K562 (cell line): ENCODE data around the gene CCSER2.

Source experiments
- CTCF ChIP-seq, 3 experiments: IDR thresholded peaks in 2 of 3; conservative IDR thresholded peaks in 1 of 3; 2 replicates each; pipeline ENCODE4 v1.5.1; 2011 to 2012; ENCODE audit warnings: low read length in 3 of 3, mild to moderate bottlenecking in 3 of 3, control low read depth in 2 of 3, improper control_type of control experiment in 1 of 3, inconsistent platforms in 1 of 3, low read depth in 1 of 3, mixed read lengths in 1 of 3, moderate library complexity in 1 of 3; ENCODE audit not compliant: insufficient read depth in 2 of 3
- KDM1A ChIP-seq, 2 experiments: fragments of 450-650 bp; IDR thresholded peaks; 2 replicates each; pipeline ENCODE4 v1.6.1; 2016; ENCODE audit warnings: mild to moderate bottlenecking in 2 of 2
- NBN ChIP-seq: fragments of 450-650 bp; IDR thresholded peaks from 2 replicates; pipeline ENCODE4 v1.6.1; 2016; ENCODE audit warnings: low read depth, mild to moderate bottlenecking
- POLR2A ChIP-seq: fragments of 450-650 bp; conservative IDR thresholded peaks from 2 replicates; pipeline ENCODE4 v1.6.1; 2016
- TAL1 ChIP-seq: fragments of 450-650 bp; IDR thresholded peaks from 2 replicates; pipeline ENCODE4 v1.6.1; 2016; ENCODE audit warnings: mild to moderate bottlenecking

- TF ChIP-seq CTCF (IDR thresholded peaks at IDR 0.05 in 2 of 3, conservative IDR thresholded peaks at IDR 0.05 in 1 of 3; ENCODE audit: insufficient read depth in 2 of 3, low read depth in 1 of 3, low read length in 3 of 3) (no peak), NBN (no peak), POLR2A (no peak), TAL1 (no peak), KDM1A (IDR thresholded peaks at IDR 0.05) (no peak)
Measured at GRCh38 chr10:84342584-84342983, 14.2 kb downstream of the CCSER2 start.
